T follicular helper cell (primary cell): Measurements from ENCODE around the gene KRTAP5-11.
"Not testable (repeated sequence)": the region's sequence is repeated elsewhere in the genome, so short reads cannot be mapped to it uniquely, and the experiment has no call there.

ENCODE experiments used
- DNase-seq: peaks from one replicate; pipeline ENCODE4 v3.0.0-alpha.2; 2020; ENCODE audit warnings: low read depth

Gene KRTAP5-11

GRCh38 chr11:71581826-71582225 is 849 bp downstream of the KRTAP5-11 start:
- DNase-seq = no peak

- DNase-seq = no peak
Observed at GRCh38 chr11:71580057-71581003, 2.3 kb downstream of the KRTAP5-11 start.

- DNase-seq = not testable (repeated sequence)
Observed at GRCh38 chr11:71579513-71579912, 3.2 kb downstream of the KRTAP5-11 start.

- no peak for DNase-seq
Observed at GRCh38 chr11:71577469-71578004, 5.1 kb downstream of the KRTAP5-11 start.

- not testable (repeated sequence) for DNase-seq
Observed at GRCh38 chr11:71576688-71577465, 5.8 kb downstream of the KRTAP5-11 start.

- no peak for DNase-seq
Observed at GRCh38 chr11:71575723-71576424, 6.8 kb downstream of the KRTAP5-11 start.

- no peak for DNase-seq
Observed at GRCh38 chr11:71574418-71574817, 8.3 kb downstream of the KRTAP5-11 start.

GRCh38 chr11:71572811-71573210 is 9.9 kb downstream of the KRTAP5-11 start:
- no peak for DNase-seq

GRCh38 chr11:71571101-71571850 is 11.4 kb downstream of the KRTAP5-11 start:
- DNase-seq = not testable (repeated sequence)

GRCh38 chr11:71568704-71569349 is 13.8 kb downstream of the KRTAP5-11 start:
- DNase-seq = no peak

GRCh38 chr11:71567633-71568032 is 15.0 kb downstream of the KRTAP5-11 start:
- DNase-seq = not testable (repeated sequence)

- not testable (repeated sequence) for DNase-seq
Observed at GRCh38 chr11:71566626-71567599, 15.8 kb downstream of the KRTAP5-11 start.

- no peak for DNase-seq
Observed at GRCh38 chr11:71566081-71566620, 16.5 kb downstream of the KRTAP5-11 start.

- no peak for DNase-seq
Observed at GRCh38 chr11:71565263-71565662, 17.4 kb downstream of the KRTAP5-11 start, which contains the start of gene KRTAP5-10. Gene KRTAP5-10, plus strand, starts transcription at chr11:71565563. Its CDS starts 25 bp downstream, at chr11:71565588.

- DNase-seq = no peak
Observed at GRCh38 chr11:71564430-71564829, 18.2 kb downstream of the KRTAP5-11 start.

- no peak for DNase-seq
Observed at GRCh38 chr11:71563406-71563805, 19.3 kb downstream of the KRTAP5-11 start.

- no peak for DNase-seq
Observed at GRCh38 chr11:71562120-71562519, 20.6 kb downstream of the KRTAP5-11 start.

GRCh38 chr11:71558996-71559395 is 23.7 kb downstream of the KRTAP5-11 start:
- no peak for DNase-seq

- no peak for DNase-seq
Observed at GRCh38 chr11:71557257-71557656, 25.4 kb downstream of the KRTAP5-11 start.
